Left ventricle myocardium superior (tissue), 1 donor: ENCODE results near the gene MST1R. TPM values are rescaled to one million over a fixed set of nuclear protein-coding genes. Genes with fewer than 3 reads are reported as not detected.

Experiments
- ATAC-seq: fragments of 200-7000 bp; cut with Tn5 transposase; one replicate; pipeline ENCODE4 v1.9.1; 2020; ENCODE audit warnings: mild to moderate bottlenecking, moderate library complexity
- DNase-seq: peaks from one replicate; pipeline ENCODE4 v3.0.0-alpha.2; 2020
- intact Hi-C: fragments of 100-400 bp; cut with micrococcal nuclease; formaldehyde crosslinking; loops from one replicate; pipeline ENCODE4 v1.11.0; 2022
- total RNA-seq: library from RNA; stranded (reverse); fragmentation: NEBNext Ultra II Directional; extraction: Animal tissue kit (Norgen Biotek cat#: 25700); gene quantifications from one replicate; pipeline ENCODE4 v1.2.1, GENCODE V29; 2021
- donor health status: DM: no; HTN: yes; CAD: no; lungs with severe emphysema.

The MST1R gene
- total RNA-seq, 1 donor from 2014 or later, result 2.3 TPM

- peak; percentile 43 for DNase-seq
- intact Hi-C loops, result no loop called here
- peak; percentile 86 for ATAC-seq
Observed at GRCh38 chr3:49882166-49882565, 21.5 kb downstream of the MST1R start.

- intact Hi-C loops, result no loop called here
- ATAC-seq (peak; percentile 21), DNase-seq (no peak)
Observed at GRCh38 chr3:49880581-49881315, 22.9 kb downstream of the MST1R start.

- DNase-seq, result no peak
- intact Hi-C loops, result no loop called here
- ATAC-seq, result no peak
Observed at GRCh38 chr3:49879721-49880120, 24.0 kb downstream of the MST1R start.

- intact Hi-C loops, result no loop called here
- DNase-seq (no peak), ATAC-seq (no peak)
Observed at GRCh38 chr3:49878686-49879085, 25.0 kb downstream of the MST1R start.

GRCh38 chr3:49877716-49878115, 26.0 kb downstream of the MST1R start:
- no peak for ATAC-seq
- intact Hi-C loops, result no loop called here
- DNase-seq, result no peak

- intact Hi-C loops, result no loop called here
- DNase-seq (no peak), ATAC-seq (no peak)
Observed at GRCh38 chr3:49876567-49876966, 27.1 kb downstream of the MST1R start.

GRCh38 chr3:49873623-49874022, 30.1 kb downstream of the MST1R start:
- no peak for ATAC-seq
- no peak for DNase-seq
- intact Hi-C loops, result no loop called here

GRCh38 chr3:49872801-49873281, 30.8 kb downstream of the MST1R start:
- DNase-seq (no peak), ATAC-seq (no peak)
- intact Hi-C loops, result no loop called here

- ATAC-seq (no peak), DNase-seq (no peak)
- intact Hi-C loops, result no loop called here
Observed at GRCh38 chr3:49871531-49872153, 32.0 kb downstream of the MST1R start.

- DNase-seq (no peak), ATAC-seq (no peak)
- intact Hi-C loops, result no loop called here
Observed at GRCh38 chr3:49869525-49870126, 34.0 kb downstream of the MST1R start, which contains the start of gene CAMKV. CAMKV (minus strand) TSS chr3:49869906; CDS start chr3:49862388, 7,518 bp downstream.

GRCh38 chr3:49868862-49869466, 34.7 kb downstream of the MST1R start:
- no peak for ATAC-seq
- DNase-seq, result no peak
- intact Hi-C loops, result no loop called here

- intact Hi-C loops, result no loop called here
- no peak for DNase-seq
- peak; percentile 38 for ATAC-seq
Observed at GRCh38 chr3:49867871-49868321, 35.8 kb downstream of the MST1R start.

- DNase-seq, result no peak
- intact Hi-C loops, result no loop called here
- no peak for ATAC-seq
Observed at GRCh38 chr3:49867400-49867799, 36.3 kb downstream of the MST1R start.

GRCh38 chr3:49865198-49865784, 38.4 kb downstream of the MST1R start:
- no peak for DNase-seq
- intact Hi-C loops, result no loop called here
- ATAC-seq, result no peak

- DNase-seq (no peak), ATAC-seq (no peak)
- intact Hi-C loops, result no loop called here
Observed at GRCh38 chr3:49864505-49864904, 39.2 kb downstream of the MST1R start.

- intact Hi-C loops, result no loop called here
- no peak for ATAC-seq
- DNase-seq, result no peak
Observed at GRCh38 chr3:49859576-49860305, 43.9 kb downstream of the MST1R start.

- intact Hi-C loops, result no loop called here
- DNase-seq (peak; percentile 95), ATAC-seq (peak; percentile 100)
Observed at GRCh38 chr3:49856181-49857005, 47.3 kb downstream of the MST1R start, which contains the start of gene TRAIP. TRAIP (minus strand) TSS chr3:49856564; CDS start chr3:49856453, 111 bp downstream.

- intact Hi-C loops, result no loop called here
- DNase-seq (no peak), ATAC-seq (no peak)
Observed at GRCh38 chr3:49855662-49856061, 48.0 kb downstream of the MST1R start.
